A673 (cell line): ENCODE results near the gene GPR141. TPM values are rescaled to one million over a fixed set of nuclear protein-coding genes. Genes with fewer than 3 reads are reported as not detected.

Experiments
- Bru-seq: library from RNA; stranded (reverse); fragments of 400-500 nt; gene quantifications from one replicate; lab custom pipeline; 2021; lab: Mats Ljungman, UMichigan
- BruChase-seq, 2 experiments: library from RNA; stranded (reverse); fragments of 400-500 nt; gene quantifications; one replicate each; lab custom pipeline; 2021; lab: Mats Ljungman, UMichigan
- BruUV-seq: library from RNA; stranded (reverse); fragments of 400-500 nt; replicated peaks from 2 replicates; lab custom pipeline; 2021; lab: Mats Ljungman, UMichigan
- CTCF ChIA-PET: fragments of 300-600 bp; sonication (Branson Sonifier 250); formaldehyde crosslinking; loops from one replicate; lab custom pipeline; 2022; ENCODE audit warnings: antibody characterized with exemption; lab: Charles Lee
- POLR2A ChIA-PET: fragments of 300-600 bp; sonication (Branson Sonifier 250); formaldehyde crosslinking; loops from one replicate; lab custom pipeline; 2022; ENCODE audit warnings: antibody characterized with exemption; ENCODE audit not compliant: low non-redundant PET; lab: Charles Lee
- DNase-seq: peaks from one replicate; pipeline ENCODE4 v3.0.0-alpha.2; 2015; ENCODE audit warnings: low spot score
- H3K27ac ChIP-seq: fragments of 200-600 bp; sonication (generic); 2 replicates; pipeline ENCODE4 v1.5.1; 2016; ENCODE audit warnings: mixed run types, low read depth, mild to moderate bottlenecking, mixed read lengths, antibody characterized with exemption, low read length; ENCODE audit not compliant: poor library complexity, severe bottlenecking
- H3K27me3 ChIP-seq: fragments of 200-600 bp; sonication (generic); replicated peaks from 2 replicates; pipeline ENCODE4 v1.6.1; 2017; ENCODE audit warnings: mixed run types, low read depth, mild to moderate bottlenecking, mixed read lengths, antibody characterized with exemption, low read length; ENCODE audit not compliant: insufficient read depth, poor library complexity
- H3K36me3 ChIP-seq: fragments of 200-600 bp; sonication (generic); 2 replicates; pipeline ENCODE4 v1.6.1; 2016; ENCODE audit warnings: mixed run types, mild to moderate bottlenecking, mixed read lengths, antibody characterized with exemption, low read length; ENCODE audit not compliant: insufficient read depth, poor library complexity, severe bottlenecking
- H3K4me1 ChIP-seq: fragments of 200-600 bp; sonication (generic); 2 replicates; pipeline ENCODE4 v1.6.1; 2017; ENCODE audit warnings: mixed run types, mild to moderate bottlenecking, mixed read lengths, antibody characterized with exemption, low read length; ENCODE audit not compliant: insufficient read depth, poor library complexity, severe bottlenecking
- H3K4me3 ChIP-seq: fragments of 200-600 bp; sonication (generic); 2 replicates; pipeline ENCODE4 v1.5.1; 2016; ENCODE audit warnings: low read depth, mixed run types, mild to moderate bottlenecking, mixed read lengths, low read length; ENCODE audit not compliant: poor library complexity, severe bottlenecking
- H3K9me3 ChIP-seq: fragments of 200-600 bp; sonication (generic); 2 replicates; pipeline ENCODE4 v1.6.1; 2016; ENCODE audit warnings: mixed run types, low read depth, mild to moderate bottlenecking, mixed read lengths, antibody characterized with exemption, low read length; ENCODE audit not compliant: poor library complexity, severe bottlenecking
- EZH2 ChIP-seq: fragments of 200-600 bp; sonication (generic); IDR thresholded peaks from 2 replicates; pipeline ENCODE4 v1.6.1; 2017; ENCODE audit warnings: borderline replicate concordance, low read depth, mild to moderate bottlenecking, mixed read lengths, antibody characterized with exemption, low read length; ENCODE audit not compliant: poor library complexity, severe bottlenecking
- intact Hi-C: fragments of 100-400 bp; cut with micrococcal nuclease; formaldehyde crosslinking; loops from one replicate; pipeline ENCODE4 v1.10.0; 2022; ENCODE audit not compliant: unreplicated experiment
- long read RNA-seq: library from polyadenylated mRNA; stranded (forward); transcript quantifications from one replicate; pipeline ENCODE4 v2.0.0, GENCODE V29; 2022
- total RNA-seq: library from RNA; stranded (reverse); gene quantifications from 2 replicates; pipeline ENCODE4 v1.2.3, GENCODE V29; 2021
- TF ChIP-seq, protein P1 (sequence below): fragments of 300-800, 200-600 bp; sonication (generic); conservative IDR thresholded peaks from 2 replicates; pipeline ENCODE4 v1.5.1; 2017; ENCODE audit warnings: low read depth, mild to moderate bottlenecking, antibody characterized with exemption, low read length, moderate library complexity, mixed read lengths

GPR141 gene, protein sequence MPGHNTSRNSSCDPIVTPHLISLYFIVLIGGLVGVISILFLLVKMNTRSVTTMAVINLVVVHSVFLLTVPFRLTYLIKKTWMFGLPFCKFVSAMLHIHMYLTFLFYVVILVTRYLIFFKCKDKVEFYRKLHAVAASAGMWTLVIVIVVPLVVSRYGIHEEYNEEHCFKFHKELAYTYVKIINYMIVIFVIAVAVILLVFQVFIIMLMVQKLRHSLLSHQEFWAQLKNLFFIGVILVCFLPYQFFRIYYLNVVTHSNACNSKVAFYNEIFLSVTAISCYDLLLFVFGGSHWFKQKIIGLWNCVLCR
- total RNA-seq (not detected in 2 replicates), Bru-seq, nascent RNA (not detected), BruChase-seq, experiment 1, labeled RNA remaining after a 2-hour chase (not detected), BruChase-seq, experiment 2, labeled RNA remaining after a 6-hour chase (not detected)
- long read RNA-seq = 0 reads

DNA sequence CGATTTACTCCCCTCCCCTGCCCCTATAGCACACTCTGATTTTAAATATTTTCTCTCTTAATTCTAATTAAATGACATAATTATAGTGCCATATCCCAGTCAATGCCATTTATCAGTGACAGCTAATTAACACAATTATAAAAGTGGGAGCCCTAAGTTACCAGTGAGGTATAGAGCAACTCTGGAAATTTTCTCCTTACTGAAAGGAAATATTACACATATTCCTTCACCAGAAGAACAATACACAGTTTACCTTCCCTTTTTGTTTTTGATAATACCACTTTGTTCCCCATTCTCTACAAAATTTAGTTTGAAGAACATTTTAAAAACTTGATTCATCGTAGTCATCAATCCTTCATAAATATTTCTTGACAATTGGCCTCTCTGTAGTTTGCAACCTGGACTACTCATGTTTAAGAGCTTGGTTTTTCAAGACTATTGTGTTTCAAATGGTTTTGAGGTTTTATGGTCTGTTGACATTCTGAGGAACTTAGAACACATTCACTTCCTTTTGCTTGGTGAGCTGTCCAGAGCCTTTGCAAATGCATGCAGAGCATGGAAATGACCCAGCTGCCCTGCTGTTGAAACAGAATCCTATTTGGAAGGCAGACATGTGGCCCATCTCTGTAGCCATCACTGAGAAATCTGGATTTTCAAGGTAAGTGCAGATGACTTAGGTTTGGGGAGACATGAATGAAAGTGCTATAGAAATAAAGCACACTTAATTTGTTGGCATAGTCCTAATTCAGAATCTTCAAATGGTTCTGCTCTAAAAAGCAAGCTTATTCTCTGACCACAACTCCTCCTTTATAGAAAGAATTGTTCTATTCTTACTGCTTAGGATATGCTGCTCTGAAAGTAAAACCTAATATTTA lies at the start of gene GPR141:
Gene GPR141 (plus strand): TSS at position 521 of the 875 bp plus-strand sequence. CDS start 56,628 bp downstream, outside the sequence.
- ChIA-PET CTCF (no interaction called here), POLR2A (no interaction called here)
- H3K27me3 ChIP-seq = no peaks in the 10 kb centered on the region
- no TSS peak for BruUV-seq
- H3K4me1 ChIP-seq = no peaks in the 10 kb centered on the region
- no peak within 1 kb of the TSS for H3K27ac ChIP-seq
- H3K9me3 ChIP-seq = no peaks in the 10 kb centered on the region
- TF ChIP-seq, protein P1, sequence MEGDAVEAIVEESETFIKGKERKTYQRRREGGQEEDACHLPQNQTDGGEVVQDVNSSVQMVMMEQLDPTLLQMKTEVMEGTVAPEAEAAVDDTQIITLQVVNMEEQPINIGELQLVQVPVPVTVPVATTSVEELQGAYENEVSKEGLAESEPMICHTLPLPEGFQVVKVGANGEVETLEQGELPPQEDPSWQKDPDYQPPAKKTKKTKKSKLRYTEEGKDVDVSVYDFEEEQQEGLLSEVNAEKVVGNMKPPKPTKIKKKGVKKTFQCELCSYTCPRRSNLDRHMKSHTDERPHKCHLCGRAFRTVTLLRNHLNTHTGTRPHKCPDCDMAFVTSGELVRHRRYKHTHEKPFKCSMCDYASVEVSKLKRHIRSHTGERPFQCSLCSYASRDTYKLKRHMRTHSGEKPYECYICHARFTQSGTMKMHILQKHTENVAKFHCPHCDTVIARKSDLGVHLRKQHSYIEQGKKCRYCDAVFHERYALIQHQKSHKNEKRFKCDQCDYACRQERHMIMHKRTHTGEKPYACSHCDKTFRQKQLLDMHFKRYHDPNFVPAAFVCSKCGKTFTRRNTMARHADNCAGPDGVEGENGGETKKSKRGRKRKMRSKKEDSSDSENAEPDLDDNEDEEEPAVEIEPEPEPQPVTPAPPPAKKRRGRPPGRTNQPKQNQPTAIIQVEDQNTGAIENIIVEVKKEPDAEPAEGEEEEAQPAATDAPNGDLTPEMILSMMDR = no peak
- no peak for TF ChIP-seq EZH2
- H3K4me3 ChIP-seq = no peak within 1 kb of the TSS
- DNase-seq = no peak
- H3K36me3 ChIP-seq = no peaks in the 10 kb centered on the region
- intact Hi-C loops = no loop called here

DNA sequence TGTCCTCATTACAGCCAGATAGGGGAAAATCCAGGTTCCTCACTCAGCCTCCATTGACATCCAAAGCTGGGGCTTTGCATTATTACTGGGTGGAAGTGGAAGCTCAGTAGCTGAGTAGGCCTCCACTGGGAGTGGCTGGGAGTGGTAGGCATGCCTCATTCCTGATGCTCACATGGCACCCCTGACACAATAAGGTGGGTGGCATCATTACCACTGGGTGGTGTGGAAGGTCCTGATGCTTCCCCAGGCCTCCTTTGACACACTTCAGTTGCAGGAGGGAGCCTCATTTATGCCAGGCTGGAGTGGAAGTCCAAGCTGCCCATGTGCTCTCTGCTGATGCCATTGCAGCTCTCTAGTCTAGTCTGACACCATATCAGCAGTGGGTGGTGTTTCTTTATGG lies 48.2 kb upstream of the GPR141 start:
- POLR2A ChIA-PET = no interaction called here
- intact Hi-C loops = no loop called here
- DNase-seq = no peak
- no peaks in the 10 kb centered on the region for H3K4me1 ChIP-seq
- H3K9me3 ChIP-seq = no peaks in the 10 kb centered on the region
- H3K4me3 ChIP-seq = no peak overlapping the region
- CTCF ChIA-PET = interaction anchor here (0.7 kb wide), 1 partner anchor 20 kb away, joined by 5 read pairs; no protein-coding TSS in a partner anchor
- TF ChIP-seq, protein P1 = no peak
- no peak for TF ChIP-seq EZH2
- no TSS peak for BruUV-seq
- no peak overlapping the region for H3K27ac ChIP-seq
- no peaks in the 10 kb centered on the region for H3K36me3 ChIP-seq
- no peaks in the 10 kb centered on the region for H3K27me3 ChIP-seq

DNA sequence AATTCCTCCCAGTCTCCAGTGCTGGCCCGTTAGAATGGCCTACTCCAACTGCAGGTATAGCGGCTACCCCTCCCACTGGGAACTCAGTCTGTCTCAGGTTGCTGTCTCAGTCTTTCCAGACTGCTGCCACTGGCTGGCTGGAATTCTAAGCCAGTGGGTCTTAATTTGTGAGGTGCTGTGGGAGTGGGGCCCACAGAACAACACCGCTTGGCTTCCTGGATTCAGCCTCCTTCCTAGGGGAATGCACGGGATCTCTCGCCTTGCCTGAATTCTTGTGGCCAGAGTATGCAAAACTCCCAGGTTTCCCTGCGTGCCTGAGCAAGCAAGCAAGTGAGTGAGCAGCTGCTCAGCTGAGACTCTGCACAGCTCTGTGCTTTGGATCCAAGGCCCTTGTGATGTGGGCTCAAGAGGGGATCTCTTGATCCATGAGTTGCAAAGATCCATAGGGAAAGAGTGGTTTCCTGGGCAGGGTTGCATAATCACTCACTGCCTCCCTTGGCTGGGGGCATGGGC lies 41.5 kb upstream of the GPR141 start:
- POLR2A ChIA-PET = no interaction called here
- CTCF ChIA-PET = no interaction called here

More for the DNA sequence above, 41.5 kb upstream of the GPR141 start:
- Histone ChIP-seq H3K27me3 (no peaks in the 10 kb centered on the region), H3K9me3 (no peaks in the 10 kb centered on the region), H3K36me3 (no peaks in the 10 kb centered on the region), H3K4me3 (no peak overlapping the region), H3K4me1 (no peaks in the 10 kb centered on the region), H3K27ac (no peak overlapping the region)
- TF ChIP-seq, protein P1 = no peak
- TF ChIP-seq EZH2 = no peak
- intact Hi-C loops = no loop called here
- BruUV-seq = no TSS peak
- no peak for DNase-seq
